OCI-LY1 (cell line): ENCODE results near the gene ARMH1.

Experiments
- EZH2 ChIP-seq: fragments of 200-600 bp; sonication (generic), shearing (Covaris generic); IDR thresholded peaks from 2 replicates; pipeline ENCODE4 v1.8.0; 2017; ENCODE audit warnings: borderline replicate concordance, mixed run types, mild to moderate bottlenecking, antibody characterized with exemption, low read length, moderate library complexity, mixed read lengths
- TF ChIP-seq, protein P1 (sequence below): fragments of 200-600 bp; sonication (generic), shearing (Covaris generic); IDR thresholded peaks from 2 replicates; pipeline ENCODE4 v1.5.1; 2017; ENCODE audit warnings: mild to moderate bottlenecking, antibody characterized with exemption, low read length, moderate library complexity, mixed read lengths

DNA sequence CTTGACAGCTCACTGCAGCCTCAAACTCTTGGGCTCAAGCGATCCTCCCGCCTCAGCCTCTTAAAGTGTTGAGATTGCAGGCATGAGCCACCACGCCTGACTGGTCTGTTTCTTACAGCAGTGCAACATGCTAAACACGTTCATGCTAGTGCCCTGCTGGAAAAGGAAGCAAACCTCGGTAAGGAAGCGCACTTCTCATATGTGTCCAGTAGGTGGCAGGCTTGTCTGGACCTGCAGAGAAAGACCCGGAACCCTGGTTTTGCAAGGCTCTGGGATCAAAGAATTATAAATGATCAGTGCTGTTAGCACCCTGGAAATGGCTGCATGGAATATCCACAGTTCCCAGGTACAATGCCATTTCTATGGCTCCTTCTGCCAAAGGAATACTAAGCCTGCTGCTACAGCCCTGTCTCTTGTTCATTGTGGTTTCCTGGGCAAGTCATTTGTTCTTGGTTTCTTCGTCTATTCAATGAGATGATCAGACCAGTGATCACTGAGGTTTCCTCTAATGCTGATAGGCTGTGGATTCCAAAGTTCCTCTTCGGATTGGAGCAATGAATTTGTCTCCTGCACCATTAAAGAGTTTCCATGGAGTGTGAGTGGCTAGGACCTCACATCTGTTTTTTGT is 40.5 kb downstream of the ARMH1 start:
- TF ChIP-seq EZH2: no peak
- TF ChIP-seq, protein P1, sequence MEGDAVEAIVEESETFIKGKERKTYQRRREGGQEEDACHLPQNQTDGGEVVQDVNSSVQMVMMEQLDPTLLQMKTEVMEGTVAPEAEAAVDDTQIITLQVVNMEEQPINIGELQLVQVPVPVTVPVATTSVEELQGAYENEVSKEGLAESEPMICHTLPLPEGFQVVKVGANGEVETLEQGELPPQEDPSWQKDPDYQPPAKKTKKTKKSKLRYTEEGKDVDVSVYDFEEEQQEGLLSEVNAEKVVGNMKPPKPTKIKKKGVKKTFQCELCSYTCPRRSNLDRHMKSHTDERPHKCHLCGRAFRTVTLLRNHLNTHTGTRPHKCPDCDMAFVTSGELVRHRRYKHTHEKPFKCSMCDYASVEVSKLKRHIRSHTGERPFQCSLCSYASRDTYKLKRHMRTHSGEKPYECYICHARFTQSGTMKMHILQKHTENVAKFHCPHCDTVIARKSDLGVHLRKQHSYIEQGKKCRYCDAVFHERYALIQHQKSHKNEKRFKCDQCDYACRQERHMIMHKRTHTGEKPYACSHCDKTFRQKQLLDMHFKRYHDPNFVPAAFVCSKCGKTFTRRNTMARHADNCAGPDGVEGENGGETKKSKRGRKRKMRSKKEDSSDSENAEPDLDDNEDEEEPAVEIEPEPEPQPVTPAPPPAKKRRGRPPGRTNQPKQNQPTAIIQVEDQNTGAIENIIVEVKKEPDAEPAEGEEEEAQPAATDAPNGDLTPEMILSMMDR: peak; percentile 95
